HepG2 (cell line): ENCODE data around the gene COX7C. TPM values are rescaled to one million over a fixed set of nuclear protein-coding genes. Genes with fewer than 3 reads are reported as not detected.

Experiments
- ATAC-seq: fragments of 200-7000 bp; cut with Tn5 transposase; 3 replicates; pipeline ENCODE4 v1.9.1; 2020; ENCODE audit warnings: mild to moderate bottlenecking, moderate library complexity
- BruUV-seq: library from RNA; stranded (reverse); fragments of 400-500 nt; replicated peaks from 2 replicates; lab custom pipeline; 2021; lab: Mats Ljungman, UMichigan
- CTCF ChIA-PET: fragments of 300-600 bp; formaldehyde crosslinking; extraction: SDS; loops from one replicate; lab custom pipeline; 2021; ENCODE audit warnings: low total read pairs, inconsistent platforms, low intra/inter-chr PET ratio; lab: Yijun Ruan, JAX
- POLR2A ChIA-PET: fragments of 350-600 bp; sonication (Branson Sonifier 250); formaldehyde crosslinking; loops from one replicate; lab custom pipeline; 2020; ENCODE audit warnings: antibody characterized with exemption, inconsistent platforms; lab: Yijun Ruan, JAX
- DNase-seq: peaks from one replicate; pipeline ENCODE4 v3.0.0-alpha.2; 2015; ENCODE audit warnings: low spot score
- FAIRE-seq: peaks from 3 replicates; lab custom pipeline; 2011; peaks lifted over from hg19 to GRCh38; lab: Jason Lieb, UNC
- H2AFZ ChIP-seq: one replicate; pipeline ENCODE4 v1.6.1; 2011; ENCODE audit warnings: low read length, inconsistent platforms
- H3K27ac ChIP-seq: fragments of 300-600 bp; 3 replicates; pipeline ENCODE4 v1.8.0; 2011; ENCODE audit warnings: mixed run types, mild to moderate bottlenecking, mixed read lengths, low read length, inconsistent platforms; ENCODE audit not compliant: insufficient read depth; ENCODE audit errors: extremely low read length
- H3K27me3 ChIP-seq, 2 experiments: fragments of 200-600 bp in 1 of 2; 2 replicates in 1 of 2; 3 replicates in 1 of 2; pipeline versions ENCODE4 v1.6.0 to v1.8.0; 2011; ENCODE audit warnings: low read length in 2 of 2, mild to moderate bottlenecking in 2 of 2, moderate library complexity in 2 of 2, inconsistent platforms in 1 of 2; ENCODE audit not compliant: insufficient read depth in 2 of 2, control insufficient read depth in 1 of 2
- H3K36me3 ChIP-seq, 2 experiments: fragments of 200-600 bp in 1 of 2; replicated peaks in 1 of 2; 2 replicates in 1 of 2; 3 replicates in 1 of 2; pipeline versions ENCODE4 v1.5.1 to v1.8.0; 2011; ENCODE audit warnings: low read length in 2 of 2, inconsistent platforms in 1 of 2; ENCODE audit not compliant: insufficient read depth in 2 of 2, control insufficient read depth in 1 of 2
- H3K4me1 ChIP-seq: 2 replicates; pipeline ENCODE4 v1.5.1; 2012; ENCODE audit warnings: low read length, inconsistent platforms; ENCODE audit not compliant: insufficient read depth
- H3K4me2 ChIP-seq: 2 replicates; pipeline ENCODE4 v1.6.0; 2011; ENCODE audit warnings: low read depth, low read length, inconsistent platforms
- H3K4me3 ChIP-seq, 3 experiments: fragments of 200-600 bp in 1 of 3; sonication (generic), shearing (Covaris generic) in 1 of 3; replicated peaks in 1 of 3; 2 replicates each; pipeline ENCODE4 v1.5.1; 2011 to 2016; ENCODE audit warnings: low read length in 3 of 3, inconsistent platforms in 2 of 3, low read depth in 2 of 3, mild to moderate bottlenecking in 2 of 3, control low read depth in 1 of 3, mixed read lengths in 1 of 3; ENCODE audit not compliant: insufficient read depth in 1 of 3
- H3K79me2 ChIP-seq: one replicate; pipeline ENCODE4 v1.6.1; 2011; ENCODE audit warnings: low read length, inconsistent platforms; ENCODE audit not compliant: insufficient read depth
- H3K9ac ChIP-seq: 2 replicates; pipeline ENCODE4 v1.6.0; 2011; ENCODE audit warnings: mild to moderate bottlenecking, low read depth, low read length, inconsistent platforms; ENCODE audit not compliant: insufficient read depth
- H3K9me3 ChIP-seq: 2 replicates; pipeline ENCODE4 v1.5.1; 2012; ENCODE audit warnings: mild to moderate bottlenecking, low read length
- H4K20me1 ChIP-seq: 2 replicates; pipeline ENCODE4 v1.6.0; 2011; ENCODE audit warnings: inconsistent platforms, mild to moderate bottlenecking, low read length, moderate library complexity; ENCODE audit not compliant: insufficient read depth
- BCL3 ChIP-seq: sonication (generic); formaldehyde crosslinking; IDR thresholded peaks from 2 replicates; pipeline ENCODE4 v1.5.1; 2020; ENCODE audit warnings: mild to moderate bottlenecking, missing genetic modification reagents, moderate library complexity
- REST ChIP-seq, 2 experiments: IDR thresholded peaks; 2 replicates each; pipeline ENCODE4 v1.6.1; 2011 to 2012; ENCODE audit warnings: low read length in 2 of 2, borderline replicate concordance in 1 of 2, low read depth in 1 of 2, mild to moderate bottlenecking in 1 of 2, moderate library complexity in 1 of 2
- TIGD3 ChIP-seq: sonication (generic); formaldehyde crosslinking; IDR thresholded peaks from 2 replicates; pipeline ENCODE4 v1.5.1; 2020; ENCODE audit warnings: mild to moderate bottlenecking, missing genetic modification reagents, borderline replicate concordance
- ZHX2 ChIP-seq, 2 experiments: sonication (generic) in 1 of 2; formaldehyde crosslinking in 1 of 2; IDR thresholded peaks; 2 replicates each; pipeline versions ENCODE4 v1.6.1 to v1.9.0; 2014 to 2022; ENCODE audit warnings: antibody characterized with exemption in 1 of 2, borderline replicate concordance in 1 of 2, inconsistent platforms in 1 of 2, low read depth in 1 of 2, missing genetic modification reagents in 1 of 2
- ZNF3 ChIP-seq: IDR thresholded peaks from 2 replicates; pipeline ENCODE4 v1.7.0; 2017; ENCODE audit warnings: inconsistent platforms
- ZNF441 ChIP-seq: sonication (generic); formaldehyde crosslinking; IDR thresholded peaks from 2 replicates; pipeline ENCODE4 v1.7.0; 2021; ENCODE audit warnings: missing genetic modification reagents, borderline replicate concordance
- ZNF557 ChIP-seq: sonication (generic); formaldehyde crosslinking; IDR thresholded peaks from 2 replicates; pipeline ENCODE4 v1.4.0; 2020; ENCODE audit warnings: missing genetic modification reagents
- in situ Hi-C: cut with HindIII; loops from 2 replicates; pipeline ENCODE4 v1.10.0; 2017; ENCODE audit warnings: low pct_unique_long_range_greater_than_20kb; ENCODE audit not compliant: extremely low pct_ligation_motif_present
- intact Hi-C: fragments of 100-400 bp; cut with micrococcal nuclease; formaldehyde crosslinking; loops from one replicate; pipeline ENCODE4 v1.10.0; 2022; ENCODE audit not compliant: unreplicated experiment
- polyA plus RNA-seq, 8 experiments: library from polyadenylated mRNA; depleted of rRNA in 3 of 8; stranded (reverse) in 7 of 8; unstranded in 1 of 8; fragments of >200 nt; fragmentation: Illumina TruSeq in 4 of 8; extraction: Trizol in 4 of 8; gene quantifications; 2 replicates each; pipeline versions ENCODE4 v1.2.1 to v1.2.3, GENCODE V29; 2011 to 2016; ENCODE audit warnings: low read depth in 4 of 8, missing spikeins in 1 of 8, mixed read lengths in 1 of 8; ENCODE audit not compliant: insufficient read depth in 1 of 8
- total RNA-seq, 5 experiments: library from RNA; depleted of rRNA; stranded (reverse); fragments of >200 nt; fragmentation: Illumina TruSeq; extraction: Trizol; gene quantifications; 2 replicates each; pipeline ENCODE4 v1.2.3, GENCODE V29; 2016; ENCODE audit warnings: low read depth in 1 of 5

COX7C gene
- total and polyA plus RNA-seq, 2 of the 13 experiments (the other 11 are each of a cell fraction or from before 2014, with no cell fraction given), result 538 to 635 TPM

GRCh38 chr5:86644843-86645242 is 27.1 kb downstream of the COX7C start (continued):
- TF ChIP-seq ZHX2 (IDR thresholded peaks at IDR 0.05; ENCODE audit: low read depth) (no peak), ZHX2 (CRISPR knock-in tag; IDR thresholded peaks at IDR 0.05; ENCODE audit: borderline replicate concordance) (no peak), ZNF441 (CRISPR knock-in tag) (no peak)

- ATAC-seq, result no peak
- H3K27ac ChIP-seq, result no peak overlapping the region
- no peaks in the 10 kb centered on the region for H3K36me3 ChIP-seq
- no peaks in the 10 kb centered on the region for H3K79me2 ChIP-seq
- H3K4me2 ChIP-seq, result no peak overlapping the region
- in situ Hi-C loops (no loop called here), intact Hi-C loops (no loop called here)
- no peak overlapping the region for H2AFZ ChIP-seq
- no peak overlapping the region for H3K9ac ChIP-seq
- no peaks in the 10 kb centered on the region for H3K27me3 ChIP-seq
- DNase-seq, result no peak
- CTCF ChIA-PET, result no interaction called here
- H4K20me1 ChIP-seq, result no peaks in the 10 kb centered on the region
- no peaks in the 10 kb centered on the region for H3K9me3 ChIP-seq
- FAIRE-seq, result no peak
- no peak overlapping the region for H3K4me3 ChIP-seq
- H3K4me1 ChIP-seq, result no peaks in the 10 kb centered on the region
- BruUV-seq, result no TSS peak
- POLR2A ChIA-PET, result no interaction called here
- TF ChIP-seq BCL3 (CRISPR knock-in tag) (no peak), ZNF3 (CRISPR knock-in tag) (no peak), TIGD3 (CRISPR knock-in tag) (no peak), REST (IDR thresholded peaks at IDR 0.05; ENCODE audit: borderline replicate concordance in 1 of 2, low read depth in 1 of 2, low read length in 2 of 2) (no peak), ZNF557 (CRISPR knock-in tag) (no peak)
Observed at GRCh38 chr5:86645885-86646284, 28.1 kb downstream of the COX7C start.
